ENCODE measurements around the gene BBC3. TPM values are rescaled to one million over a fixed set of nuclear protein-coding genes. Genes with fewer than 3 reads are reported as not detected.

BBC3 gene
- total RNA-seq, 4 donors from 2014 or later, result 0.48 to 3.2 (median 2.6) TPM

GRCh38 chr19:47230054-47230920 is 712 bp downstream of the BBC3 start:
- TF ChIP-seq, protein P1, sequence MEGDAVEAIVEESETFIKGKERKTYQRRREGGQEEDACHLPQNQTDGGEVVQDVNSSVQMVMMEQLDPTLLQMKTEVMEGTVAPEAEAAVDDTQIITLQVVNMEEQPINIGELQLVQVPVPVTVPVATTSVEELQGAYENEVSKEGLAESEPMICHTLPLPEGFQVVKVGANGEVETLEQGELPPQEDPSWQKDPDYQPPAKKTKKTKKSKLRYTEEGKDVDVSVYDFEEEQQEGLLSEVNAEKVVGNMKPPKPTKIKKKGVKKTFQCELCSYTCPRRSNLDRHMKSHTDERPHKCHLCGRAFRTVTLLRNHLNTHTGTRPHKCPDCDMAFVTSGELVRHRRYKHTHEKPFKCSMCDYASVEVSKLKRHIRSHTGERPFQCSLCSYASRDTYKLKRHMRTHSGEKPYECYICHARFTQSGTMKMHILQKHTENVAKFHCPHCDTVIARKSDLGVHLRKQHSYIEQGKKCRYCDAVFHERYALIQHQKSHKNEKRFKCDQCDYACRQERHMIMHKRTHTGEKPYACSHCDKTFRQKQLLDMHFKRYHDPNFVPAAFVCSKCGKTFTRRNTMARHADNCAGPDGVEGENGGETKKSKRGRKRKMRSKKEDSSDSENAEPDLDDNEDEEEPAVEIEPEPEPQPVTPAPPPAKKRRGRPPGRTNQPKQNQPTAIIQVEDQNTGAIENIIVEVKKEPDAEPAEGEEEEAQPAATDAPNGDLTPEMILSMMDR (IDR thresholded peaks at IDR 0.05), result peak; percentile 79 to 95 (median 90)
- TF ChIP-seq POLR2A (IDR thresholded peaks at IDR 0.05), result no peak
- peaks cover 39 to 77% (median 49%) of the 10 kb centered on the region in 3 donors for H3K4me1 ChIP-seq
- intact Hi-C loops (cut with DNase I), result no loop called here
- H3K27me3 ChIP-seq, result peaks cover 0 to 25% (median 0%) of the 10 kb centered on the region in 4 donors
- H3K27ac ChIP-seq, result peak overlapping the region; percentile 94 to 100 (median 98)
- no peak for DNase-seq
- no peaks in the 10 kb centered on the region for H3K36me3 ChIP-seq
- WGBS, 2 donors, result 0 to 1% methylated on average over 4 to 11 of the region's 84 CpGs
- H3K4me3 ChIP-seq, result peak overlapping the region; percentile 77 to 99 (median 86)
- no peaks in the 10 kb centered on the region for H3K9me3 ChIP-seq

DNA sequence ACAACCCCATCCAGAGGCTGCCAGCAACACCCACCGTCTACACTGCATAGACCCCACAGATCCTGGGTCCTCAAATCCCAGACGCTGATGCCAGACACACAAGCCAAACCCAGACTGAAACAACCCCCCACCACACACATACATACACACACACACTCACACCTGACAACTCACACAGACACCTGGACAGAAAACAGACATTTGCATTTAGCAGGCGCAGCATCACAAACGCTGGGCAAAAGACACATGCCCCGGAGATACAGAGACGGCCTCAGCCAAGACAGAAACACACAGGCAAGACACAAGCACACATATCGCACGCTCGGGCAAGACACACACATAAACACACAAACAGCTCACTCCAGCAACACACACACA is 1.3 kb downstream of the BBC3 start:
- Histone ChIP-seq H3K36me3 (no peaks in the 10 kb centered on the region), H3K9me3 (no peaks in the 10 kb centered on the region), H3K4me3 (peak overlapping the region; percentile 77 to 99 (median 86)), H3K27ac (peak overlapping the region; percentile 94 to 100 (median 98)), H3K27me3 (peaks cover 0 to 25% (median 0%) of the 10 kb centered on the region in 4 donors), H3K4me1 (peaks cover 39 to 79% (median 50%) of the 10 kb centered on the region in 3 donors)
- WGBS, 2 donors, result 1 to 3% methylated on average over 9 of the region's 9 CpGs
- no peak for TF ChIP-seq POLR2A (IDR thresholded peaks at IDR 0.05)
- TF ChIP-seq, protein P1 (IDR thresholded peaks at IDR 0.05), result no peak
- intact Hi-C loops (cut with DNase I), result no loop called here
- no peak for DNase-seq

- Histone ChIP-seq H3K4me3 (peak overlapping the region; percentile 77 to 99 (median 86)), H3K27me3 (peaks cover 0 to 25% (median 0%) of the 10 kb centered on the region in 4 donors)
- DNase-seq, result no peak
These were observed 1.9 kb downstream of the BBC3 start for GRCh38 chr19:47228937-47229675.

GRCh38 chr19:47228168-47228936 is 2.6 kb downstream of the BBC3 start:
- Histone ChIP-seq H3K4me1 (peaks cover 39 to 79% (median 50%) of the 10 kb centered on the region in 3 donors), H3K27me3 (peaks cover 0 to 25% (median 0%) of the 10 kb centered on the region in 4 donors), H3K4me3 (peak overlapping the region; percentile 26 to 99 (median 74)), H3K9me3 (no peaks in the 10 kb centered on the region), H3K36me3 (no peaks in the 10 kb centered on the region), H3K27ac (peak overlapping the region; percentile 94 to 100 (median 98))
- intact Hi-C loops (cut with DNase I), result no loop called here
- no peak for DNase-seq
- 8 to 35% methylated on average over 2 to 13 of the region's 50 CpGs for WGBS, 2 donors
- TF ChIP-seq, protein P1 (IDR thresholded peaks at IDR 0.05), result no peak
- TF ChIP-seq POLR2A (IDR thresholded peaks at IDR 0.05), result no peak

More at GRCh38 chr19:47228937-47229675, 1.9 kb downstream of the BBC3 start:
- Histone ChIP-seq H3K36me3 (no peaks in the 10 kb centered on the region), H3K27ac (peak overlapping the region; percentile 94 to 100 (median 98)), H3K4me1 (peaks cover 39 to 79% (median 50%) of the 10 kb centered on the region in 3 donors), H3K9me3 (no peaks in the 10 kb centered on the region)
- intact Hi-C loops (cut with DNase I), result no loop called here
- TF ChIP-seq, protein P1 (IDR thresholded peaks at IDR 0.05), result no peak
- TF ChIP-seq POLR2A (IDR thresholded peaks at IDR 0.05), result no peak
- WGBS, 2 donors, result 14 to 17% methylated on average over 6 to 10 of the region's 10 CpGs
